ENCODE results near the gene SND1. TPM values are rescaled to one million over a fixed set of nuclear protein-coding genes. Genes with fewer than 3 reads are reported as not detected.

SND1 gene
- total RNA-seq, 2 donors from 2014 or later, result 91.0 to 111 TPM

DNA sequence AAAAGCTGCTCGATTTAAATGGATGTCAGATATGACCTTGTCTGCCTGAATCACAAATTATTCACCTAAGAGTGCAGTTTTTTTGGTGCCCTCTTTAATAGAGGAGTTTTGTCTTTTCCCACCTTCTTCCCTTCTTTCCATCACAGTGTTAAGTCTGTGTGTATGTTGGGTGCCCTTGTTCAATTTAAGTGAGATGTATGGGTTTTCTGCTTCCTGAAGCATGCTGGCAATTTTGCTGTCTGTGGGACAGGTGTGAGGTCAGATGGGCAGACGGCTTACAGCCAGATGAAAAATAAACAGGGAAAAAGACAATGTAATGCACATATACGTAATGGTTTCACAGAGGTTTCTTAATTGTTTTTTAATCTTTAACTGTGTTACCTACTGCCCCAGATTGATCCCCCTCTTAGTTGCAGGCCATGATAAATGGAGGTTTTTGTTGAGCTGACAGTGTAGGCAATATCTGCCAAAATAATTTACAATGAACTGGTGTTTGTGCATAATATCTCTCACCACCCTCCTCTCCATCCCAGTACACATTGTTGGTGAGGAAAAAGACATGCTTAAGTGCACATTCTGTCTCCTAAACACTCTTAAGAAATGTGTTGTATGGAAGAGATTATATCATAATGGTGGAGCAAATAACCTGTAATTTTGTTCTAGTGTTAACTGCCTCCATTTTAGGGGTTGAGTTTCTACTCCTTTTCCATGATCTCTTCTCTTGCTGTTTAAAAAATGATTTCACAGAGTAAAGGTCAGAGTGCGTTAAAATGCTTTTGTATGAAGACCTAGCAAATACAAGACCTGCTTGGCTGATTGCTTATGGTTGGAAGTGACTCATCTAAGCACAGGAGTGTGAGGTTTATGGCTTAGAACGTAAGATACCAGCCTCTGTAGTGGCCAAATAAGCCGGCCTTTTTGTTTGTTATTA, 255.4 kb downstream of the SND1 start:
- Histone ChIP-seq H3K36me3 (peaks cover 4% of the 10 kb centered on the region), H3K4me3 (no peak overlapping the region), H3K27me3 (replicated peaks; ENCODE audit: insufficient read depth) (no peaks in the 10 kb centered on the region), H3K9me3 (no peaks in the 10 kb centered on the region), H3K27ac (no peak overlapping the region), H3K4me1 (ENCODE audit: control insufficient read depth in 1 of 2, low read depth in 2 of 2) (peaks cover 0 to 16% of the 10 kb centered on the region in 2 donors)
- DNase-seq (ENCODE audit: low spot score) (no peak), ATAC-seq (ENCODE audit: insufficient number of reproducible peaks, low FRiP score, low read depth) (no peak)
- TF ChIP-seq, protein P1, sequence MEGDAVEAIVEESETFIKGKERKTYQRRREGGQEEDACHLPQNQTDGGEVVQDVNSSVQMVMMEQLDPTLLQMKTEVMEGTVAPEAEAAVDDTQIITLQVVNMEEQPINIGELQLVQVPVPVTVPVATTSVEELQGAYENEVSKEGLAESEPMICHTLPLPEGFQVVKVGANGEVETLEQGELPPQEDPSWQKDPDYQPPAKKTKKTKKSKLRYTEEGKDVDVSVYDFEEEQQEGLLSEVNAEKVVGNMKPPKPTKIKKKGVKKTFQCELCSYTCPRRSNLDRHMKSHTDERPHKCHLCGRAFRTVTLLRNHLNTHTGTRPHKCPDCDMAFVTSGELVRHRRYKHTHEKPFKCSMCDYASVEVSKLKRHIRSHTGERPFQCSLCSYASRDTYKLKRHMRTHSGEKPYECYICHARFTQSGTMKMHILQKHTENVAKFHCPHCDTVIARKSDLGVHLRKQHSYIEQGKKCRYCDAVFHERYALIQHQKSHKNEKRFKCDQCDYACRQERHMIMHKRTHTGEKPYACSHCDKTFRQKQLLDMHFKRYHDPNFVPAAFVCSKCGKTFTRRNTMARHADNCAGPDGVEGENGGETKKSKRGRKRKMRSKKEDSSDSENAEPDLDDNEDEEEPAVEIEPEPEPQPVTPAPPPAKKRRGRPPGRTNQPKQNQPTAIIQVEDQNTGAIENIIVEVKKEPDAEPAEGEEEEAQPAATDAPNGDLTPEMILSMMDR (IDR thresholded peaks at IDR 0.05), result no peak

GRCh38 chr7:127908430-127909258, 256.6 kb downstream of the SND1 start:
- H3K27me3 ChIP-seq (replicated peaks; ENCODE audit: insufficient read depth), result no peaks in the 10 kb centered on the region
- H3K4me1 ChIP-seq (ENCODE audit: control insufficient read depth in 1 of 2, low read depth in 2 of 2), result peaks cover 0 to 20% of the 10 kb centered on the region in 2 donors
- no peak overlapping the region for H3K27ac ChIP-seq
- DNase-seq (ENCODE audit: low spot score), result no peak
- peaks cover 4% of the 10 kb centered on the region for H3K36me3 ChIP-seq
- H3K4me3 ChIP-seq, result no peak overlapping the region
- no peaks in the 10 kb centered on the region for H3K9me3 ChIP-seq
- TF ChIP-seq, protein P1 (IDR thresholded peaks at IDR 0.05), result no peak
- ATAC-seq (ENCODE audit: insufficient number of reproducible peaks, low FRiP score, low read depth), result no peak

DNA sequence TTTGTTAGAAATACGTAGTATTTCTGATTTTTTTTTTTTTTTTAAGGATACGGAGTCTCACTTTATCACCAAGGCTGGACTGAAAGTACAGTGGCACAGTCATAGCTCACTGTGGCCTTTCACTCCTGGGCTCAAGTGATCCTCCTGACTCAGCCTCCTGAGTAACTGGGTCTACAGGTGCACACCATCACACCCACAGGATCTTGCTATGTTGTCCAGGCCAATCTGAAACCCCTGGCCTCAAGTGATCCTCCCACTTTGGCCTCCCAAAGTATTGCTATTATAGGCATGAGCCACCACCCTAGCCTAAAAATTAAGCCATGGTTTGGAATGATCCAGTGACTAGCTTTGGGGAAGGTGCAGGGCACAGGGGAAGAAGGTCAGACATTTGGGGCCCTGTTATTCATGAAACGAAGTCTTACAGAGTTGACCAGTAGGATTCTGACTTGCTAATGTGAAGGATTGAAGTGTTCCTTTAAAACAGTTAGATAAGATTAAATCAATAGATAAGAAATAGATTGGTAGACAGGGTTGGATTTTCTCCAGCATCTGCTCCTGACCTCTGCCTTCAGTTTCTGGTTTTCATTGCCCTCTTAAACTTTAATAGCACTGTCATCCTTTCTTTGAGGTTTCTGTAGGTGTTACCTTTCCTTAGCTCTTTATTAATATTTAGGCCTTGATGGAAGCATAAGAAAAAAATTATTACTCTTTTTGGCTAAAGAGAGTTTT, 257.6 kb downstream of the SND1 start:
- Histone ChIP-seq H3K4me3 (no peak overlapping the region), H3K9me3 (no peaks in the 10 kb centered on the region), H3K36me3 (peaks cover 4% of the 10 kb centered on the region), H3K27me3 (replicated peaks; ENCODE audit: insufficient read depth) (no peaks in the 10 kb centered on the region), H3K4me1 (ENCODE audit: control insufficient read depth in 1 of 2, low read depth in 2 of 2) (peaks cover 0 to 20% of the 10 kb centered on the region in 2 donors), H3K27ac (no peak overlapping the region)
- TF ChIP-seq, protein P1 (IDR thresholded peaks at IDR 0.05), result no peak
- ATAC-seq (ENCODE audit: insufficient number of reproducible peaks, low FRiP score, low read depth), result no peak
- no peak for DNase-seq (ENCODE audit: low spot score)

DNA sequence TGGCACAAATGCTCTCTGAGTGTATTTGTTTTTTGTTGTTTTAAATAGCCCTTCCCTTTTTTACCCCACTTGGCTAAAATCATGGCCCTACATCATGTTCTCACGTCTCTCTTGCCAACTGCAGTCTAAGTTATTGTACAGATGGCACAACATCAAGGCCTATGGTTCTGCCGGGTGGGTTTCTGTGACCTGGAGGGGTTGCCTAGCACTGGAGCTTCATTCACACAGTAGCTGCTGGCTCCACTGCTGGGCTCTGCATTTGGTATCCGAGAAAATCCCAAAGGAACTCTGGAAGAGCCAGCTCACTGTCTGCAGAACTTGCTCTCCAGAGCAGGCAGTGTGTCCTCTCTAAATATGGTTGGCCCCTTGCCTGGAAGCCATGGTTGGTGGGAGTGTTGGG, 258.7 kb downstream of the SND1 start:
- no peak for ATAC-seq (ENCODE audit: insufficient number of reproducible peaks, low FRiP score, low read depth)
- peaks cover 0 to 20% of the 10 kb centered on the region in 2 donors for H3K4me1 ChIP-seq (ENCODE audit: control insufficient read depth in 1 of 2, low read depth in 2 of 2)
- no peaks in the 10 kb centered on the region for H3K27me3 ChIP-seq (replicated peaks; ENCODE audit: insufficient read depth)
- no peak overlapping the region for H3K27ac ChIP-seq
- TF ChIP-seq, protein P1 (IDR thresholded peaks at IDR 0.05), result no peak
- no peaks in the 10 kb centered on the region for H3K9me3 ChIP-seq
- peaks cover 4% of the 10 kb centered on the region for H3K36me3 ChIP-seq
- no peak overlapping the region for H3K4me3 ChIP-seq
- DNase-seq (ENCODE audit: low spot score), result no peak
